ENCODE results near the gene LGR5. TPM values are rescaled to one million over a fixed set of nuclear protein-coding genes. Genes with fewer than 3 reads are reported as not detected.

Gene LGR5
- total and polyA plus RNA-seq, 10 of the 15 experiments (the other 5 are each of a cell fraction or from before 2014, with no cell fraction given), result 2.1 TPM; not detected in 9

DNA sequence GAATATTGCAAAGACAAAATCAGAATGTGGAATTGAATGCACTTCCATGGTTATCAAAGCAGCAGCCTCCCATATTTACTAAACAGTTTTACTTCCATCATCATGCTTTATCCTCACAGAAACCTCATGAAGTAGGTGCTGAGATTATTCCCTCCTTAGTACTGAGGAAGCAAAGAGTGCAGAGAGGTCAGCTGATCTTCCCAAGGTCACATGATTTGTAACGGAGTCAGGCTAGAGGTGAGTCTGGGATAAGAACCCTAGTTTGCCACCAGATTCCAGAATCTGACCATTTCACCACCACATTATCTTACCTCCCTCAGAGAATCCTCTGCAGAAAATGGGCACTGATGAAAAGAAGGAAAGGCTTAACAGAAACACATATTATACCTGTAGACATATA is 102.0 kb downstream of the LGR5 start:
- H4K20me1 ChIP-seq (ENCODE audit: control insufficient read depth, insufficient read depth), result no peaks in the 10 kb centered on the region
- FAIRE-seq, result no peak
- ChIA-PET RAD21 (ENCODE audit: unreplicated experiment) (no interaction called here), SMC1A (ENCODE audit: uncharacterized antibody, unreplicated experiment) (no interaction called here), POLR2A (no interaction called here), CTCF (no interaction called here)
- H3K4me2 ChIP-seq (ENCODE audit: control insufficient read depth, insufficient read depth), result no peak overlapping the region
- no peak for DNase-seq (ENCODE audit: low read depth, low spot score)
- no peak for ATAC-seq
- no peaks in the 10 kb centered on the region for H3K27me3 ChIP-seq (replicated peaks in 1 of 2; ENCODE audit: control insufficient read depth in 2 of 2, insufficient read depth in 2 of 2, low read length in 1 of 2)
- H3K36me3 ChIP-seq (ENCODE audit: control insufficient read depth in 2 of 2, insufficient read depth in 2 of 2, low read length in 1 of 2), result no peaks in the 10 kb centered on the region
- no peak overlapping the region for H3K9ac ChIP-seq (ENCODE audit: control insufficient read depth, insufficient read depth, low read length)
- no peak overlapping the region for H3K4me3 ChIP-seq
- WGBS (ENCODE audit: insufficient coverage, insufficient replicate concordance, low lambda C conversion rate, missing lambda C conversion rate), result 6% methylated on average over 1 of the region's 1 CpG
- no peaks in the 10 kb centered on the region for H3K4me1 ChIP-seq (ENCODE audit: control insufficient read depth, insufficient read depth, low read length)
- TF ChIP-seq MXI1 (IDR thresholded peaks at IDR 0.05; ENCODE audit: low read depth, low read length), result no peak
- H3K79me2 ChIP-seq (ENCODE audit: control insufficient read depth, insufficient read depth, low read length), result no peaks in the 10 kb centered on the region
- H3K27ac ChIP-seq (ENCODE audit: control insufficient read depth, insufficient read depth), result no peak overlapping the region
- no TSS peak for BruUV-seq (replicated peaks)
- H3K9me3 ChIP-seq (replicated peaks; ENCODE audit: control insufficient read depth, insufficient read depth, low read length), result no peaks in the 10 kb centered on the region
- no peak overlapping the region for H2AFZ ChIP-seq (ENCODE audit: control insufficient read depth, low read depth, low read length)
- in situ Hi-C loops (cut with MboI) (no loop called here), intact Hi-C loops (cut with micrococcal nuclease; ENCODE audit: unreplicated experiment) (no loop called here)

GRCh38 chr12:71546322-71546861 is 106.8 kb downstream of the LGR5 start:
- BruUV-seq (replicated peaks), result no TSS peak
- Histone ChIP-seq H3K9me3 (replicated peaks; ENCODE audit: control insufficient read depth, insufficient read depth, low read length) (no peaks in the 10 kb centered on the region), H2AFZ (ENCODE audit: control insufficient read depth, low read depth, low read length) (no peak overlapping the region), H4K20me1 (ENCODE audit: control insufficient read depth, insufficient read depth) (no peaks in the 10 kb centered on the region), H3K9ac (ENCODE audit: control insufficient read depth, insufficient read depth, low read length) (no peak overlapping the region), H3K36me3 (ENCODE audit: control insufficient read depth in 2 of 2, insufficient read depth in 2 of 2, low read length in 1 of 2) (no peaks in the 10 kb centered on the region), H3K79me2 (ENCODE audit: control insufficient read depth, insufficient read depth, low read length) (no peaks in the 10 kb centered on the region), H3K4me3 (no peak overlapping the region), H3K27ac (ENCODE audit: control insufficient read depth, insufficient read depth) (no peak overlapping the region), H3K27me3 (replicated peaks in 1 of 2; ENCODE audit: control insufficient read depth in 2 of 2, insufficient read depth in 2 of 2, low read length in 1 of 2) (no peaks in the 10 kb centered on the region), H3K4me1 (ENCODE audit: control insufficient read depth, insufficient read depth, low read length) (no peaks in the 10 kb centered on the region), H3K4me2 (ENCODE audit: control insufficient read depth, insufficient read depth) (no peak overlapping the region)
- ChIA-PET RAD21 (ENCODE audit: unreplicated experiment) (no interaction called here), SMC1A (ENCODE audit: uncharacterized antibody, unreplicated experiment) (interaction anchor here (1.0 to 1.3 kb wide), 3 partner anchors 13 to 201 kb away, joined by 3 read pairs; no protein-coding TSS in a partner anchor), CTCF (no interaction called here), POLR2A (interaction anchor here (1.1 kb wide), 1 partner anchor 9 kb away, joined by 3 read pairs; no protein-coding TSS in a partner anchor)
- DNase-seq (ENCODE audit: low read depth, low spot score), result no peak
- ATAC-seq, result no peak; the same call in none of the 3 replicates
- 17% methylated on average over 2 of the region's 2 CpGs for WGBS (ENCODE audit: insufficient coverage, insufficient replicate concordance, low lambda C conversion rate, missing lambda C conversion rate)
- intact Hi-C loops (cut with micrococcal nuclease; ENCODE audit: unreplicated experiment) (no loop called here), in situ Hi-C loops (cut with MboI) (no loop called here)
- no peak for TF ChIP-seq BACH1 (IDR thresholded peaks at IDR 0.05; ENCODE audit: borderline replicate concordance)
- TF ChIP-seq CHD2 (IDR thresholded peaks at IDR 0.05; ENCODE audit: borderline replicate concordance, low read depth, low read length), result no peak
- TF ChIP-seq, protein P1, sequence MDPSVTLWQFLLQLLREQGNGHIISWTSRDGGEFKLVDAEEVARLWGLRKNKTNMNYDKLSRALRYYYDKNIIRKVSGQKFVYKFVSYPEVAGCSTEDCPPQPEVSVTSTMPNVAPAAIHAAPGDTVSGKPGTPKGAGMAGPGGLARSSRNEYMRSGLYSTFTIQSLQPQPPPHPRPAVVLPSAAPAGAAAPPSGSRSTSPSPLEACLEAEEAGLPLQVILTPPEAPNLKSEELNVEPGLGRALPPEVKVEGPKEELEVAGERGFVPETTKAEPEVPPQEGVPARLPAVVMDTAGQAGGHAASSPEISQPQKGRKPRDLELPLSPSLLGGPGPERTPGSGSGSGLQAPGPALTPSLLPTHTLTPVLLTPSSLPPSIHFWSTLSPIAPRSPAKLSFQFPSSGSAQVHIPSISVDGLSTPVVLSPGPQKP (IDR thresholded peaks at IDR 0.05; ENCODE audit: low read depth, low read length), result no peak
- no peak for TF ChIP-seq TCF12 (IDR thresholded peaks at IDR 0.05; ENCODE audit: low read depth, low read length)
- no peak for TF ChIP-seq YBX1 (IDR thresholded peaks at IDR 0.05)
- TF ChIP-seq, protein P2, sequence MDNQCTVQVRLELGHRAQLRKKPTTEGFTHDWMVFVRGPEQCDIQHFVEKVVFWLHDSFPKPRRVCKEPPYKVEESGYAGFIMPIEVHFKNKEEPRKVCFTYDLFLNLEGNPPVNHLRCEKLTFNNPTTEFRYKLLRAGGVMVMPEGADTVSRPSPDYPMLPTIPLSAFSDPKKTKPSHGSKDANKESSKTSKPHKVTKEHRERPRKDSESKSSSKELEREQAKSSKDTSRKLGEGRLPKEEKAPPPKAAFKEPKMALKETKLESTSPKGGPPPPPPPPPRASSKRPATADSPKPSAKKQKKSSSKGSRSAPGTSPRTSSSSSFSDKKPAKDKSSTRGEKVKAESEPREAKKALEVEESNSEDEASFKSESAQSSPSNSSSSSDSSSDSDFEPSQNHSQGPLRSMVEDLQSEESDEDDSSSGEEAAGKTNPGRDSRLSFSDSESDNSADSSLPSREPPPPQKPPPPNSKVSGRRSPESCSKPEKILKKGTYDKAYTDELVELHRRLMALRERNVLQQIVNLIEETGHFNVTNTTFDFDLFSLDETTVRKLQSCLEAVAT (IDR thresholded peaks at IDR 0.05), result no peak
- TF ChIP-seq POU2F2 (IDR thresholded peaks at IDR 0.05; ENCODE audit: borderline replicate concordance, low read depth, low read length), result no peak
- TF ChIP-seq TAF1 (IDR thresholded peaks at IDR 0.05; ENCODE audit: borderline replicate concordance, low read depth, low read length), result no peak
- no peak for TF ChIP-seq CREB1 (IDR thresholded peaks at IDR 0.05; ENCODE audit: low read depth)
- TF ChIP-seq POLR2A (IDR thresholded peaks at IDR 0.05; ENCODE audit: low read depth, low read length), result no peak
- no peak for TF ChIP-seq HDGF (IDR thresholded peaks at IDR 0.05)
- no peak for TF ChIP-seq BRCA1 (IDR thresholded peaks at IDR 0.05; ENCODE audit: low read depth, low read length)
- no peak for TF ChIP-seq MTA3 (IDR thresholded peaks at IDR 0.05; ENCODE audit: borderline replicate concordance, low read length)
- no peak for FAIRE-seq

All from GM12878 (cell line).